Neural crest cell (in vitro differentiated cells): Measurements from ENCODE around the gene CKS1B. TPM values are rescaled to one million over a fixed set of nuclear protein-coding genes. Genes with fewer than 3 reads are reported as not detected.

Experiments used
- DNase-seq: peaks from one replicate; pipeline ENCODE4 v3.0.0; 2021; ENCODE audit warnings: low read depth, mixed read lengths, low spot score
- H3K27ac Mint-ChIP-seq: one replicate; pipeline ENCODE4 v1.8.0; 2021; ENCODE audit warnings: mild to moderate bottlenecking, mixed read lengths; ENCODE audit not compliant: unreplicated experiment
- H3K27me3 Mint-ChIP-seq: 2 replicates; pipeline ENCODE4 v1.8.0; 2021; ENCODE audit warnings: low read depth, mild to moderate bottlenecking, mixed read lengths
- H3K36me3 Mint-ChIP-seq: 2 replicates; pipeline ENCODE4 v1.8.0; 2021; ENCODE audit warnings: low read depth, mild to moderate bottlenecking, mixed read lengths
- H3K4me1 Mint-ChIP-seq: 2 replicates; pipeline ENCODE4 v1.8.0; 2021; ENCODE audit warnings: mixed read lengths
- H3K4me3 Mint-ChIP-seq: one replicate; pipeline ENCODE4 v1.8.0; 2021; ENCODE audit warnings: mild to moderate bottlenecking, mixed read lengths
- H3K9me3 Mint-ChIP-seq: 2 replicates; pipeline ENCODE4 v1.8.0; 2021; ENCODE audit warnings: mixed read lengths
- total RNA-seq: library from RNA; stranded (reverse); gene quantifications from 2 replicates; pipeline ENCODE4 v1.2.1, GENCODE V29; 2021
- TF ChIP-seq, protein P1 (sequence below): fragments of 200-600 bp; sonication (generic); conservative IDR thresholded peaks from 2 replicates; pipeline ENCODE4 v1.5.0; 2021; ENCODE audit warnings: antibody characterized with exemption, mild to moderate bottlenecking

Gene CKS1B
- total RNA-seq, 1 donor from 2014 or later = 211 TPM

DNA sequence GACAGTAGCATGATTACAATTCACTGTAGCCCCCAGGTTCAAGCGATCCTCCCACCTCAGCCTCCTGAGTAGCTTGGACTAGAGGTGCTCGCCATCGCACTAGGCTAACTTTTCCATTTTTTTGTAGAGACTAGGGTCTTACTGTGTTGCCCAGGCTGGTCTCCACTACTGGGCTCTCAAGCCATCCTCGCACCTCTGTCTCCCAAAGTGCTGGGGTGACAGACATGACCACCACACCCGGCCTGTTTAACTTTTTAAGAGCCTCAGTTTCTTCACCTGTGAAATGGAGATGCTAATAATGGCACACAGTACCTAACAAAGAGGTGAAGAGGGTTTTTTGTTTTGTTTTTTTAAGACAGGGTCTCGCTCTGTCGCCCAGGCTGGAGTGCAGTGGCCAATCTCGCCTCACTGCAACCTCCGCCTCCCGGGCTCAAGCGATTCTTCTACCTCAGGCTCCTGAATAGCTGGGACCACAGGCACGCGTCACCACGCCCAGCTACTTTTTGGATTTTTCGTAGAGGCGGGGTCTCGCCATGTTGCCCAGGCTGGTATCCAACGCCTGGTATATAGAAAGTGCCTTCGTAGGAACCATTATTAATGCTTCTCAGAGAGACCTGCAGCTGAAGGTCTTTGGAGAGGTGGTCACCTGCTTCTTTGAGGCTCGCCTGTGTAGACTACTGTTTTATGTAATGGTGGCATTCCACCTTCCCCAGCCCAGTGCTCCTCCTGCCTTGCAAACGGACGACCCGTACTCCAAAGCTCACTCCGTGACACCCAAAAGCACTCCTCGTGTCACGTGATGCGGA is 38.5 kb upstream of the CKS1B start:
- Mint-ChIP-seq H3K9me3 (no peaks in the 10 kb centered on the region), H3K36me3 (no peaks in the 10 kb centered on the region), H3K27me3 (no peaks in the 10 kb centered on the region), H3K27ac (peak overlapping the region; percentile 100), H3K4me1 (peaks cover 43% of the 10 kb centered on the region), H3K4me3 (peak overlapping the region; percentile 90)
- TF ChIP-seq, protein P1, sequence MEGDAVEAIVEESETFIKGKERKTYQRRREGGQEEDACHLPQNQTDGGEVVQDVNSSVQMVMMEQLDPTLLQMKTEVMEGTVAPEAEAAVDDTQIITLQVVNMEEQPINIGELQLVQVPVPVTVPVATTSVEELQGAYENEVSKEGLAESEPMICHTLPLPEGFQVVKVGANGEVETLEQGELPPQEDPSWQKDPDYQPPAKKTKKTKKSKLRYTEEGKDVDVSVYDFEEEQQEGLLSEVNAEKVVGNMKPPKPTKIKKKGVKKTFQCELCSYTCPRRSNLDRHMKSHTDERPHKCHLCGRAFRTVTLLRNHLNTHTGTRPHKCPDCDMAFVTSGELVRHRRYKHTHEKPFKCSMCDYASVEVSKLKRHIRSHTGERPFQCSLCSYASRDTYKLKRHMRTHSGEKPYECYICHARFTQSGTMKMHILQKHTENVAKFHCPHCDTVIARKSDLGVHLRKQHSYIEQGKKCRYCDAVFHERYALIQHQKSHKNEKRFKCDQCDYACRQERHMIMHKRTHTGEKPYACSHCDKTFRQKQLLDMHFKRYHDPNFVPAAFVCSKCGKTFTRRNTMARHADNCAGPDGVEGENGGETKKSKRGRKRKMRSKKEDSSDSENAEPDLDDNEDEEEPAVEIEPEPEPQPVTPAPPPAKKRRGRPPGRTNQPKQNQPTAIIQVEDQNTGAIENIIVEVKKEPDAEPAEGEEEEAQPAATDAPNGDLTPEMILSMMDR = no peak
- DNase-seq = no peak

DNA sequence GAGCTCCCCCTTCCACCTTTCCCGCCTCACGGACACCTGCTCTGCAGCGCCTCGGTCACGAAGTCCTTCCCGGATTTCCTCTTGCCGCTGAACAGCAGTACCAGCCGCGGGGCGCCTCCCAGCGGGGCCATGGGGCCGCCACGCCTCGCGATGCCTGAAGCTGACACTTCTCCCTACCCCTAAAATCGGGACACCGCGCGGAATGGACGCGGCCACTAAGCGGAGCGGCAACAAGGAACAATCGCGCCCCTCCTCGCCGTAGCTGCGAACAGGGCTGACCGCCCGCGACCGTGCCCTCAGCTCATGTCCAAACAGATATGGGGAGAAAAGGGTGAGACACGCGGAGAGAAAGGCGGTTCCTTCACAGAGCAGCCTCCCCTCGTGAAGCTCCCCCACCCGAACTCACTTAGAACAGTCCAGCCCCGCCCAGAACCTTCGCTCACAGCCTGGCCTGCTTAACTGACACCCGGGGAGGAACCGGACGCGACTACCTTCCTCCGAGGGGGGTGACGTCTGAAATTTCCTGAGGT is 37.9 kb upstream of the CKS1B start, which contains the start of gene PMVK:
PMVK (minus strand) TSS at position 165 of the 530 bp plus-strand sequence; CDS start at position 131, 34 bp downstream.
- DNase-seq = peak; percentile 89
- peaks cover 50% of the 10 kb centered on the region for H3K4me1 Mint-ChIP-seq
- no peaks in the 10 kb centered on the region for H3K27me3 Mint-ChIP-seq
- no peaks in the 10 kb centered on the region for H3K9me3 Mint-ChIP-seq
- TF ChIP-seq, protein P1 = peak; percentile 47
- H3K27ac Mint-ChIP-seq = peak within 1 kb of the TSS; percentile 100
- no peaks in the 10 kb centered on the region for H3K36me3 Mint-ChIP-seq
- H3K4me3 Mint-ChIP-seq = peak within 1 kb of the TSS; percentile 90

DNA sequence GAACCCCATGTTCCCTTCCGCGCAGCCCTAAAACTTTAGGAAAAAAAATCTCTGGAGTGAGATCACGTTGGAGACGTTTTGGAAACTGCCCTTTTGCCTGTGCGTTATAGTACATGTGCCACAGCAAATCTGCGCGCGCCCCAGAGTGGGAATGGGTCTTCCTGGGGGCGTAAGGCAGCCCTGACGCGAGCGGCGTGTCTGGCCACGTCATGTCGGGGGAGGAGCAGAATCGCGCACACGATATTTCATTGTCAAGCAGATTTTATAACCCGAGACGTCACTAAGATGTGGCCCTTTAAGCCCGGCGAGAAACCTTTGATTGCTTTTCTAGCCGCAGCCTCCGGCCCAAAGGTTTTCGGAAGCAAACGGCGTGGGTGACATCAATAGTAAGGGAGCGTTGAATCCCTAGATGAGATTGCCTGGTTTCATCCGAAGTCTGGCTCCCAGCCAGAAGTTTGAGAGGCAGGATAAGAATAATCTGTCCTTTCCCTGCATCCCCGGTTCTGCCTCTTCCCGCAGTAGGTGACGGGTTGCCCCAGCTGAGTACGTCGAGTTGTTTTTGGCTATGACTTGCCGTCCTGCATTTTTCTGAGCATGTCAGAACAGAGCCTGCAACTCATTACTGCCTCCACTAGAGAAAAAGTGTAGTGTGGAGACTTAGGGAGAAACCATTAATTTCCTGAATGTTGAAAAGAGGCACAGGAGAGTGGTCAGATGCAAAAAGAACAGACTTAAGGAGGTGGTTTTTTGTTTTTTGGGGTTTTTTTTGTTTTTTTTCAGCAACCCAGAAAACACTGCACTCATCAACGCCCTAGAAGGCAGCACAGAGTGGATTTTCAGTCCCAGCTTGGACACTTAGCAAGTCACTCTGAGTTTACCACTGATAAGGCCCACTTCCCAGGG is 37.1 kb upstream of the CKS1B start:
- Mint-ChIP-seq H3K9me3 (no peaks in the 10 kb centered on the region), H3K27me3 (no peaks in the 10 kb centered on the region), H3K4me3 (peak overlapping the region; percentile 90), H3K27ac (peak overlapping the region; percentile 100), H3K4me1 (peaks cover 53% of the 10 kb centered on the region), H3K36me3 (no peaks in the 10 kb centered on the region)
- TF ChIP-seq, protein P1 = peak; percentile 43
- no peak for DNase-seq

DNA sequence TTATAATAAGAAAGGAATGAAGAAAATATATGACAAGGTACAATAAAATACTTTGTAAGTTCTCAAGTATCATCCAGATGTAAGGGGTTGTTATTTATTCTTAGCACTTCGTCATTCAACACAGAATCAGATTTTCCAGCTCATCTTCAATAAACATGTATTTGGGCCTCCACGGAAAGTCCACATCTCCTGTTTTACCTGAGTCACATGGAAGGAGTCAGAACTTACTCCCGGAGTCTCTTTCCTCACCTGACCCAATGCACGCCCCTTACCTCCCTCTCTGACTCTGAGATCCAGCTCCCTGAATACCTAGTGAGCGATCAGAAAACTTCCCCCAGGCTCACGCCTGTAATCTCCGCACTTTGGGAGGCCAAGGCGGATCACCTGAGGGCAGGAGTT is 36.5 kb upstream of the CKS1B start:
- Mint-ChIP-seq H3K27ac (peak overlapping the region; percentile 100), H3K4me1 (peaks cover 53% of the 10 kb centered on the region), H3K36me3 (no peaks in the 10 kb centered on the region), H3K27me3 (no peaks in the 10 kb centered on the region), H3K9me3 (no peaks in the 10 kb centered on the region), H3K4me3 (peak overlapping the region; percentile 90)
- TF ChIP-seq, protein P1 = no peak
- DNase-seq = no peak

DNA sequence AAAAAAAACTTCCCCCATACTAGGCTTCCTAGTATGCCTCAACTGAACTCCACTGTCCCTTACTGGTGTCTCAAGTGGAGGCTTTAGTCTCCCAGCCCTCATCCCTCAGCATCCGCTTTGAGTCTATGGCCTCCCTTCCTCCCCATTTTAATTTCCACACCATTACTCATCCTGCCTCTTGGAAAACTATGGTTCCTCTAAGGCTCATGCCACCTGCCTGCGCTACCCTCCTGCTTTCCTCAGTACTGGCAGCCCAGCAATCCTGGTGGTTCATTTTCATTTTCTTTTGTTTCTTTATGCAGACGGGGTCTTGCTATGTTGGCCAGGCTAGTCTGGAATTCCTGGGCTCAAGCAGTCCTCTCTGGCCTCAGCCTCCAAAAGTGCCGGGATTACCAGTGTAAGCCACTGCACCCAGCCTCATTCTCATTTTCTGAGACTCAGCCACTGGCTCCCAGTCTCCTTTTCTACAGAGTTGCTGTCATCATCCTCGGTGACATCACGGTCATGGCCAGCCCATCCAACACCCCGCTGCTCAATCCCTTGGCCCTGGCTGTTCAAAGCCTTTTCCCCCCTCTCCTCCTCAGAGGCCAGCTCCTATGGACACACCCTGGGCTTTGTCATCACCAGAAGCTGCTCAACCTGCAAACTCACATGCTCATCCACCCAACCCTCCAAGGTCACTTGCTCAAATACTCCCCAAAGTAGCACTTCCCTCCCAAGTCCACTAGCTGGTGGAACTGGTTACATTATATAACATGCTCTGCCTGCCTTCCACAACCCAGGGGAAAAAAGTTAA is 35.7 kb upstream of the CKS1B start:
- Mint-ChIP-seq H3K9me3 (no peaks in the 10 kb centered on the region), H3K4me3 (peak overlapping the region; percentile 90), H3K36me3 (no peaks in the 10 kb centered on the region), H3K27ac (peak overlapping the region; percentile 38), H3K4me1 (peaks cover 56% of the 10 kb centered on the region), H3K27me3 (no peaks in the 10 kb centered on the region)
- TF ChIP-seq, protein P1 = no peak
- DNase-seq = no peak
